Hepatocyte (in vitro differentiated cells): ENCODE data around the gene SUPT3H. TPM values are rescaled to one million over a fixed set of nuclear protein-coding genes. Genes with fewer than 3 reads are reported as not detected.

Source experiments
- DNase-seq: peaks from one replicate; pipeline ENCODE4 v3.0.0-alpha.2; 2016; ENCODE audit warnings: low spot score
- H2AFZ ChIP-seq: fragments of 200-600 bp; sonication (generic); 2 replicates; pipeline ENCODE4 v1.6.0; 2016; ENCODE audit warnings: antibody characterized with exemption, mild to moderate bottlenecking
- H3K27ac ChIP-seq: fragments of 200-600 bp; sonication (generic); 2 replicates; pipeline ENCODE4 v1.5.1; 2016; ENCODE audit warnings: mild to moderate bottlenecking
- H3K27me3 ChIP-seq: fragments of 200-600 bp; sonication (generic); 2 replicates; pipeline ENCODE4 v1.6.1; 2016
- H3K36me3 ChIP-seq: fragments of 200-600 bp; sonication (generic); replicated peaks from 2 replicates; pipeline ENCODE4 v1.5.1; 2016; ENCODE audit warnings: low read depth; ENCODE audit not compliant: insufficient read depth
- H3K4me1 ChIP-seq: fragments of 200-600 bp; sonication (generic); 2 replicates; pipeline ENCODE4 v1.5.1; 2016; ENCODE audit warnings: mild to moderate bottlenecking, moderate library complexity; ENCODE audit not compliant: insufficient read depth
- H3K4me2 ChIP-seq: fragments of 200-600 bp; sonication (generic); 2 replicates; pipeline ENCODE4 v1.6.0; 2016
- H3K4me3 ChIP-seq: fragments of 200-600 bp; sonication (generic); 2 replicates; pipeline ENCODE4 v1.5.1; 2016; ENCODE audit warnings: mild to moderate bottlenecking
- H3K79me2 ChIP-seq: fragments of 200-600 bp; sonication (generic); 2 replicates; pipeline ENCODE4 v1.6.0; 2017; ENCODE audit warnings: mild to moderate bottlenecking
- H3K9me2 ChIP-seq: fragments of 200-600 bp; sonication (generic); replicated peaks from 2 replicates; pipeline ENCODE4 v1.6.0; 2017; ENCODE audit warnings: mild to moderate bottlenecking; ENCODE audit not compliant: insufficient read depth
- H3K9me3 ChIP-seq: fragments of 200-600 bp; sonication (generic); 2 replicates; pipeline ENCODE4 v1.5.1; 2016; ENCODE audit warnings: low read depth, mild to moderate bottlenecking
- H4K20me1 ChIP-seq: fragments of 200-600 bp; sonication (generic); 2 replicates; pipeline ENCODE4 v1.6.0; 2016; ENCODE audit warnings: mild to moderate bottlenecking; ENCODE audit not compliant: insufficient read depth, poor library complexity, severe bottlenecking
- CTCF ChIP-seq: fragments of 200-600 bp; sonication (generic); IDR thresholded peaks from 2 replicates; pipeline ENCODE4 v1.5.1; 2016; ENCODE audit warnings: antibody characterized with exemption, mild to moderate bottlenecking; ENCODE audit not compliant: poor library complexity
- EZH2 ChIP-seq: fragments of 200-600 bp; sonication (generic); IDR thresholded peaks from 2 replicates; pipeline ENCODE4 v1.6.1; 2016; ENCODE audit warnings: antibody characterized with exemption, mild to moderate bottlenecking, borderline replicate concordance
- EZH2phosphoT487 ChIP-seq: fragments of 200-600 bp; sonication (generic); IDR thresholded peaks from one replicate; pipeline ENCODE4 v1.6.1; 2018; ENCODE audit warnings: antibody characterized with exemption, mild to moderate bottlenecking, low read depth, moderate library complexity; ENCODE audit not compliant: unreplicated experiment, severe bottlenecking
- WGBS: methylation state at CpG from one replicate; pipeline ENCODE4 v1.1.6; 2016; ENCODE audit warnings: low lambda C conversion rate; ENCODE audit errors: missing lambda C conversion rate; 5-methylcytosine and 5-hydroxymethylcytosine counted together
- polyA plus RNA-seq: library from polyadenylated mRNA; unstranded; fragments of >200 nt; fragmentation: Nextera tagmentation; extraction: Ambion mirVana; gene quantifications from 2 replicates; pipeline ENCODE4 v1.2.1, GENCODE V29; 2016
- total RNA-seq: library from RNA; depleted of rRNA; stranded (reverse); fragments of >200 nt; gene quantifications from 2 replicates; pipeline ENCODE4 v1.2.3, GENCODE V29; 2014

Gene SUPT3H
- total and polyA plus RNA-seq, 2 experiments from 2014 or later: 6.8 to 7.7 TPM

- no peak overlapping the region for H2AFZ ChIP-seq
- no peaks in the 10 kb centered on the region for H4K20me1 ChIP-seq
- WGBS: 96% methylated on average over 1 of the region's 1 CpG
- no peak for DNase-seq
- H3K4me1 ChIP-seq: peaks cover 8% of the 10 kb centered on the region
- TF ChIP-seq EZH2: no peak
- TF ChIP-seq CTCF: no peak
- TF ChIP-seq EZH2phosphoT487: no peak
- H3K4me2 ChIP-seq: no peak overlapping the region
- H3K79me2 ChIP-seq: no peaks in the 10 kb centered on the region
- no peaks in the 10 kb centered on the region for H3K27me3 ChIP-seq
- H3K9me2 ChIP-seq: no peaks in the 10 kb centered on the region
- H3K27ac ChIP-seq: no peak overlapping the region
- H3K9me3 ChIP-seq: no peaks in the 10 kb centered on the region
- H3K4me3 ChIP-seq: no peak overlapping the region
- no peaks in the 10 kb centered on the region for H3K36me3 ChIP-seq
Measured at GRCh38 chr6:44851176-44851575, 526.6 kb downstream of the SUPT3H start.

GRCh38 chr6:44850312-44850711 lies 527.4 kb downstream of the SUPT3H start:
- no peak for DNase-seq
- H3K79me2 ChIP-seq: no peaks in the 10 kb centered on the region
- no peaks in the 10 kb centered on the region for H3K9me3 ChIP-seq
- H3K27ac ChIP-seq: no peak overlapping the region
- TF ChIP-seq EZH2: no peak
- TF ChIP-seq EZH2phosphoT487: no peak
- no peak for TF ChIP-seq CTCF
- H3K36me3 ChIP-seq: no peaks in the 10 kb centered on the region
- H4K20me1 ChIP-seq: no peaks in the 10 kb centered on the region
- H3K4me3 ChIP-seq: no peak overlapping the region
- peaks cover under 1% of the 10 kb centered on the region for H3K4me1 ChIP-seq
- no peaks in the 10 kb centered on the region for H3K9me2 ChIP-seq
- no peak overlapping the region for H3K4me2 ChIP-seq
- no peaks in the 10 kb centered on the region for H3K27me3 ChIP-seq
- no peak overlapping the region for H2AFZ ChIP-seq

GRCh38 chr6:44849806-44850205 lies 527.9 kb downstream of the SUPT3H start:
- 92% methylated on average over 1 of the region's 1 CpG for WGBS
- Histone ChIP-seq H3K4me2 (no peak overlapping the region), H3K36me3 (no peaks in the 10 kb centered on the region), H3K27me3 (no peaks in the 10 kb centered on the region), H4K20me1 (no peaks in the 10 kb centered on the region), H3K79me2 (no peaks in the 10 kb centered on the region), H3K27ac (no peak overlapping the region), H3K4me3 (no peak overlapping the region), H3K9me3 (no peaks in the 10 kb centered on the region), H3K4me1 (no peaks in the 10 kb centered on the region), H3K9me2 (no peaks in the 10 kb centered on the region), H2AFZ (no peak overlapping the region)
- no peak for TF ChIP-seq EZH2
- no peak for DNase-seq

GRCh38 chr6:44843734-44844133 lies 534.0 kb downstream of the SUPT3H start:
- H4K20me1 ChIP-seq: no peaks in the 10 kb centered on the region
- no peaks in the 10 kb centered on the region for H3K4me1 ChIP-seq
- H3K27me3 ChIP-seq: no peaks in the 10 kb centered on the region
- H3K27ac ChIP-seq: no peak overlapping the region
- H3K9me2 ChIP-seq: no peaks in the 10 kb centered on the region
- no peaks in the 10 kb centered on the region for H3K9me3 ChIP-seq
- no peak overlapping the region for H3K4me3 ChIP-seq
- TF ChIP-seq CTCF (no peak), EZH2phosphoT487 (no peak), EZH2 (no peak)
- no peaks in the 10 kb centered on the region for H3K36me3 ChIP-seq
- no peaks in the 10 kb centered on the region for H3K79me2 ChIP-seq
- no peak overlapping the region for H2AFZ ChIP-seq
- H3K4me2 ChIP-seq: no peak overlapping the region
- 48% methylated on average over 3 of the region's 3 CpGs for WGBS
- no peak for DNase-seq
